ENCODE measurements around the gene MTHFD1. TPM values are rescaled to one million over a fixed set of nuclear protein-coding genes. Genes with fewer than 3 reads are reported as not detected.

MTHFD1 gene
- total RNA-seq, 4 donors from 2014 or later: 36.2 to 68.7 (median 42.0) TPM

DNA sequence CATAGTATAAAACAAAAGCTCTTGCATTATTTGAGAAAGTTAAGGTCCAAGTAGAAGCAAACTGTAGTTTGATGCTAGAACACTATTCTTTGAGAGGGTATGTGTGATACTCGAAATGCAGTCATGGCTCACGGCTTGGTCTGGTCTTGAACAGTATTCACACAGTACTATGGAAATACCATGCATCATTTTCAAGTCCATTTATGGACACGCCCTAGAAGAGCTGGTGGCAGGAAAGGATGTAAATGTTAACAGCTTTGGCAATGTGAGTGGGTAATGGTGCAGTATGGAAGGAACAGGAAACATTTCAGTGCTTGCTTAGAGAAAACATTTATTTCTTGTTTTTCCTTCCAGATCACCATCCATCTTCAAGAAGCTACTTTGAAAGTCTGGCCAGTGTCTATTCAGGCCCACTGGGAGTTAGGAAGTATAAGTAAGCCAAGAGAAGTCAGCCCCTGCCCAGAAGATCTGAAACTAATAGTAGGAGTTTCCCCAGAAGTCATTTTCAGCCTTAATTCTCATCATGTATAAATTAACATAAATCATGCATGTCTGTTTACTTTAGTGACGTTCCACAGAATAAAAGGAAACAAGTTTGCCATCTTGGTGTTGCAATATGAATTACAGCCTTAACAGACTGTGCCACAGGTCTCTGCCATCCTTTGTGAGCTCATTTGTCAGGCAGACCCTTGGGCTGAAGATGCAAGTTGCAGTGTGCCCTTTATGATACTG lies 71.4 kb downstream of the MTHFD1 start:
- H3K4me3 ChIP-seq: no peak overlapping the region
- DNase-seq: no peak
- TF ChIP-seq, protein P1, sequence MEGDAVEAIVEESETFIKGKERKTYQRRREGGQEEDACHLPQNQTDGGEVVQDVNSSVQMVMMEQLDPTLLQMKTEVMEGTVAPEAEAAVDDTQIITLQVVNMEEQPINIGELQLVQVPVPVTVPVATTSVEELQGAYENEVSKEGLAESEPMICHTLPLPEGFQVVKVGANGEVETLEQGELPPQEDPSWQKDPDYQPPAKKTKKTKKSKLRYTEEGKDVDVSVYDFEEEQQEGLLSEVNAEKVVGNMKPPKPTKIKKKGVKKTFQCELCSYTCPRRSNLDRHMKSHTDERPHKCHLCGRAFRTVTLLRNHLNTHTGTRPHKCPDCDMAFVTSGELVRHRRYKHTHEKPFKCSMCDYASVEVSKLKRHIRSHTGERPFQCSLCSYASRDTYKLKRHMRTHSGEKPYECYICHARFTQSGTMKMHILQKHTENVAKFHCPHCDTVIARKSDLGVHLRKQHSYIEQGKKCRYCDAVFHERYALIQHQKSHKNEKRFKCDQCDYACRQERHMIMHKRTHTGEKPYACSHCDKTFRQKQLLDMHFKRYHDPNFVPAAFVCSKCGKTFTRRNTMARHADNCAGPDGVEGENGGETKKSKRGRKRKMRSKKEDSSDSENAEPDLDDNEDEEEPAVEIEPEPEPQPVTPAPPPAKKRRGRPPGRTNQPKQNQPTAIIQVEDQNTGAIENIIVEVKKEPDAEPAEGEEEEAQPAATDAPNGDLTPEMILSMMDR (IDR thresholded peaks at IDR 0.05 in 4 of 5, conservative IDR thresholded peaks at IDR 0.05 in 1 of 5): no peak
- TF ChIP-seq POLR2A (IDR thresholded peaks at IDR 0.05): no peak
- peaks cover 0 to 2% of the 10 kb centered on the region in 2 donors for H3K4me1 ChIP-seq
- no peak for ATAC-seq
- in situ Hi-C loops (cut with MboI; ENCODE audit: low sequenced_read_pairs in 4 of 4): no loop called here
- intact Hi-C loops (cut with DNase I; ENCODE audit: low total_unique reads): no loop called here
- no peaks in the 10 kb centered on the region for H3K27me3 ChIP-seq
- no peak overlapping the region for H3K27ac ChIP-seq
- H3K9me3 ChIP-seq: no peaks in the 10 kb centered on the region
- H3K36me3 ChIP-seq: peaks cover 0 to 20% of the 10 kb centered on the region in 2 donors

DNA sequence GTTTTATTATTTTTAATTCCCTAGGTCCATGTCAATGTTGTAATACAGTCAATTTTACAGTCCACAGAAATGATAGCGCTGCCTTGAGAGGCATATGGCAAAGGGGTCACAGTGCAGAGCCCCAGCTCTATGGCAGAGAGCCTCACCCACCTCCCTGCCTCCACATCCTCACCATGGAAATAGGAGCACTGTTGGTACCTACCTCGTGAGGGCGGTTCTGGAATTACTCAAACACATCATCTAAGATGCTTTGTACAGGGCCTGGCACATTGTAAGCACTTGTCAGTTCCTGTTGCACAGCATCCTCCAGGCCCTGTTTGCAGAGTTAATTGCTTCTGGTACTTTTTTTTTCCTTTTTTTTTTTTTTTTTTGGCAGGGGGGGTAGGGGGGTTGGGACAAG lies 73.1 kb downstream of the MTHFD1 start:
- in situ Hi-C loops (cut with MboI; ENCODE audit: low sequenced_read_pairs in 4 of 4): no loop called here
- TF ChIP-seq, protein P1 (IDR thresholded peaks at IDR 0.05 in 4 of 5, conservative IDR thresholded peaks at IDR 0.05 in 1 of 5): no peak
- no peak for TF ChIP-seq POLR2A (IDR thresholded peaks at IDR 0.05)

DNA sequence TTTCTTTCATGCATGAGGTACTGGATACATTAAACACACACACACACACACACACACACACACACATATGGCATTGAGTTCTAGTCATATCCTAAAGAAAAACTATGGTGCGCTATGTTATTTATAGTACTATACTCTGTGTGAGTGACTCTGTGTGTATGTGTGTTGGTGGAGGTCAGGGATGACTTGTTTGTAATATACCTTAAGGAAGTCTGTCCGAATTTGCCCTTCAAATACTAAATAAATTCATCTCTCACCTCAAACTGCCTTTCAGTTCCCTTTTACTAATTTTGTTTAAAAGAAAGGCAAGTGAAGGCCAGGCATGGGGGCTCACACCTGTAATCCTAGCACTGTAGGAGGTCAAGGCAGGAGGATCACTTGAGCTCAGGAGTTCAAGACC lies 75.0 kb downstream of the MTHFD1 start:
- Histone ChIP-seq H3K27ac (no peak overlapping the region), H3K27me3 (no peaks in the 10 kb centered on the region), H3K4me3 (no peak overlapping the region), H3K36me3 (peaks cover 0 to 3% of the 10 kb centered on the region in 2 donors), H3K4me1 (peaks cover 6 to 13% of the 10 kb centered on the region in 2 donors), H3K9me3 (no peaks in the 10 kb centered on the region)
- no peak for ATAC-seq
- in situ Hi-C loops (cut with MboI; ENCODE audit: low sequenced_read_pairs in 4 of 4): no loop called here
- no peak for TF ChIP-seq POLR2A (IDR thresholded peaks at IDR 0.05)
- TF ChIP-seq, protein P1 (IDR thresholded peaks at IDR 0.05 in 4 of 5, conservative IDR thresholded peaks at IDR 0.05 in 1 of 5): no peak
- intact Hi-C loops (cut with DNase I; ENCODE audit: low total_unique reads): no loop called here
- DNase-seq: no peak

More for the DNA sequence above, 73.1 kb downstream of the MTHFD1 start:
- no peak overlapping the region for H3K27ac ChIP-seq
- intact Hi-C loops (cut with DNase I; ENCODE audit: low total_unique reads): no loop called here
- no peak for DNase-seq
- H3K27me3 ChIP-seq: no peaks in the 10 kb centered on the region
- H3K4me3 ChIP-seq: no peak overlapping the region
- H3K4me1 ChIP-seq: peaks cover 6 to 12% of the 10 kb centered on the region in 2 donors
- H3K9me3 ChIP-seq: no peaks in the 10 kb centered on the region
- H3K36me3 ChIP-seq: peaks cover 0 to 5% of the 10 kb centered on the region in 2 donors
- no peak for ATAC-seq

DNA sequence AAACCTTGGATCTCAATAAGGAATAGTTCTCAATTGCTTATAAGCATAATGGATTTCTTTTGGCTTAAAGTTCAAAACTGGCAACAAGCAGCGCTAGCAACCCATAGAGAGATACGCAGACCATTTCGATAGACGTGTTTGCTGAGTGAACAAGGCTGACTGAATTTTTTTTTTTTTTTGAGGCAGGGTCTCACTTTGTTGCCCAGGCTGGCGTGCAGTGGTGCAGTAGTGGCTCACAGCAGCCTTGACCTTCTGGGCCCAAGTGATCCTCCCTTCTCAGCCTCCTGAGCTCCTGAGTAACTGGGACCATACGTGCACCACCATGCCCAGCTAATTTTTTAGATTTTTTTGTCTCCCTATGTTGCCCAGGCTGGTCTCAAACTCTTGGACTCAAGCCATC lies 75.7 kb downstream of the MTHFD1 start:
- Histone ChIP-seq H3K9me3 (no peaks in the 10 kb centered on the region), H3K27ac (no peak overlapping the region), H3K36me3 (no peaks in the 10 kb centered on the region), H3K4me1 (peaks cover 6 to 13% of the 10 kb centered on the region in 2 donors), H3K4me3 (no peak overlapping the region), H3K27me3 (no peaks in the 10 kb centered on the region)
- intact Hi-C loops (cut with DNase I; ENCODE audit: low total_unique reads): loop anchor here (2.0 kb wide), 1 partner anchor 47 kb away; no protein-coding TSS in a partner anchor
- in situ Hi-C loops (cut with MboI; ENCODE audit: low sequenced_read_pairs in 4 of 4): no loop called here
- no peak for ATAC-seq
- TF ChIP-seq, protein P1 (IDR thresholded peaks at IDR 0.05 in 4 of 5, conservative IDR thresholded peaks at IDR 0.05 in 1 of 5): no peak
- TF ChIP-seq POLR2A (IDR thresholded peaks at IDR 0.05): no peak
- no peak for DNase-seq

Data from gastrocnemius medialis (tissue), 4 donors.